ENCODE results near the gene CAMK2B. TPM values are rescaled to one million over a fixed set of nuclear protein-coding genes. Genes with fewer than 3 reads are reported as not detected.

Gene CAMK2B
- total RNA-seq, 4 donors from 2014 or later, result 0.44 to 5.1 (median 0.81) TPM

DNA sequence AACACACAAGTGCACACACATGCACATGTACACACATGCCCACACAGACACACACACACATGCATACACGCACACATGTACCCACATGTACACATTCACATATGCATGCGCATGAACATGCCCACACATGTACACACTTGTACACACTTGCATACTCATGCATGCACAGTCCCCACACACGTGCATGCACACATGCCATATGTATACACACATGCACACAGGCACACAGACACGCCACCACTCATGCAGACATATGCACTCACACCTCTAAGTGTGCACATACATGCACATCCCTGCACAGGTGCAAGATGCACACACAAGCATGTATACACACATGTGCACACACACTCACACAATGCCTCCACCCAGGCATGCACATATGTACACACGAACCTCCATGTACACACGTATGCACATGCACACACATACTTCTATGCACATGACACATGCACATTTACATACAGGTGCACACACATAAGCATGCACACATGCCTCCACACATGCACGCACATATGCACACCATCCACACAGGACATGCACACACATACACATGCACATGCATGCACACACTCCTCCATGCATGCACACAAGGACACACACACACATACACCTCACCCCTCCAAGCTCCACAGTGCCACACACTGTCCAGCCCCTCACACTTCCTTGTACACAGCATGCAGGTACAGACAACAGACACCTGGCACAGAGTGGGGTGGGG lies 78.8 kb downstream of the CAMK2B start:
- TF ChIP-seq, protein P1, sequence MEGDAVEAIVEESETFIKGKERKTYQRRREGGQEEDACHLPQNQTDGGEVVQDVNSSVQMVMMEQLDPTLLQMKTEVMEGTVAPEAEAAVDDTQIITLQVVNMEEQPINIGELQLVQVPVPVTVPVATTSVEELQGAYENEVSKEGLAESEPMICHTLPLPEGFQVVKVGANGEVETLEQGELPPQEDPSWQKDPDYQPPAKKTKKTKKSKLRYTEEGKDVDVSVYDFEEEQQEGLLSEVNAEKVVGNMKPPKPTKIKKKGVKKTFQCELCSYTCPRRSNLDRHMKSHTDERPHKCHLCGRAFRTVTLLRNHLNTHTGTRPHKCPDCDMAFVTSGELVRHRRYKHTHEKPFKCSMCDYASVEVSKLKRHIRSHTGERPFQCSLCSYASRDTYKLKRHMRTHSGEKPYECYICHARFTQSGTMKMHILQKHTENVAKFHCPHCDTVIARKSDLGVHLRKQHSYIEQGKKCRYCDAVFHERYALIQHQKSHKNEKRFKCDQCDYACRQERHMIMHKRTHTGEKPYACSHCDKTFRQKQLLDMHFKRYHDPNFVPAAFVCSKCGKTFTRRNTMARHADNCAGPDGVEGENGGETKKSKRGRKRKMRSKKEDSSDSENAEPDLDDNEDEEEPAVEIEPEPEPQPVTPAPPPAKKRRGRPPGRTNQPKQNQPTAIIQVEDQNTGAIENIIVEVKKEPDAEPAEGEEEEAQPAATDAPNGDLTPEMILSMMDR (IDR thresholded peaks at IDR 0.05; ENCODE audit: low read depth), result no peak

DNA sequence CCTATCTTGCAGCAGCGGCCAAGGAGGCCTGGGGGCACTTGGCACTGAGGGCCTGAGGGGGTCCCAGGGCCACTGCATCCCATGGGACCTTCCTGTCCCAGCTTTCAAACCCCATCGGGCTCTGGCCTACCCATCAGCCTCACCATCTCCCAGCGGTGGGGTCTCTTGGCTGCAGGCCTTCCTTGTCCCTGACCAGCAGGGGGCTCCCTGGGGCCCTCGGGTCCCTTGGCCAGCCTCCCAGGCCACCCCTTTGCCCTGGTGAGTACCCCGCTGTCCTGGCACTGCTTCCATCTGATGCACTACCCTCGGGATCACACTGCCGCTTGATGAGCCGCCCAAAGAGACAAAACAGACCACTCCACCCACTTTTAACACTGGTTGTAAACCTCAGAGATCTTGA lies 81.1 kb downstream of the CAMK2B start:
- TF ChIP-seq, protein P1 (IDR thresholded peaks at IDR 0.05; ENCODE audit: low read depth), result no peak

DNA sequence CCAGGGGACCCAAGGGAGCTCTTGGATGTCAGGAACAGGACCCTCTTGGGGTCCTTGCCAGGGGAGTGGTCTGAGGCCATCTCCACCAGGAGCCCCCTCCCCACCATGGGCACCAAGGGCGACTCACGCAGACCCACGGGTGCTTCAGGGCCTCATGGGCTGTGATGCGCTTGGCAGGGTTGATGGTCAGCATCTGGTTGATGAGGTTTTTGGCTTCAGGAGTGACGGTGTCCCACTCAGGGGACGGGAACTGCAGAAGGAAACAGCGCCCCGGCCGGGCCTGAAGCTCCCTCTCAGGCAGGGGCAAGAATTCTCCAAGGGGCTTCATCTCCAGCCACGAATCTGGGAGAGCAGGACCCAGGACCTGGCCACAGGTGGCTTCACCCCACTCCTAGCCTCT lies 83.3 kb downstream of the CAMK2B start:
- TF ChIP-seq, protein P1 (IDR thresholded peaks at IDR 0.05; ENCODE audit: low read depth), result no peak

DNA sequence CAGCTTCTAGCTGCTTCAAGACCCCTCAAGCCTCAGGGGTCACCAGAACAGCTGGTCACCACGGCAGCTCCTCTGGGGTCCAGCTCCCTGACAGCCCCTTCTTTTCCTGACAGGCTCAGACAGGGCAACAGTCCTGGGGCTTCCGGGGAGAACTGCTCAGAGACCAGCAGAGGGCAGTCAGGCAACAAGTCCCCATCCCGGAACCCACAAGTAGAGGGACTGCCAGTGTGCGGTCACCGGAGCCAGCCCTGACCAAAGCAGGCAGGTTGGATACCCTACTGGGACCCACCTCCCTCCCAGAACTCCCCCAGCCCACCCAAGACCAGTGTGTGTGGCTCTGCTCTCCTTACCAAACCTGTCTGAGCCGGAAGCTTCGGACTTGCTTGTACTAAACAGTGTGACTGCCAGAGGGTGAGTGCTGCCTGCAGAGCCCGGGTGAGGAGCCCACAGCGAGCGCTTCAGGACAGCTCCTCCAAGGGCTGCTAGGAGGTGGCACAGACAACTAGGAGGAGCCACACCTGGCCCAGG lies 84.3 kb downstream of the CAMK2B start:
- TF ChIP-seq, protein P1 (IDR thresholded peaks at IDR 0.05; ENCODE audit: low read depth), result no peak

DNA sequence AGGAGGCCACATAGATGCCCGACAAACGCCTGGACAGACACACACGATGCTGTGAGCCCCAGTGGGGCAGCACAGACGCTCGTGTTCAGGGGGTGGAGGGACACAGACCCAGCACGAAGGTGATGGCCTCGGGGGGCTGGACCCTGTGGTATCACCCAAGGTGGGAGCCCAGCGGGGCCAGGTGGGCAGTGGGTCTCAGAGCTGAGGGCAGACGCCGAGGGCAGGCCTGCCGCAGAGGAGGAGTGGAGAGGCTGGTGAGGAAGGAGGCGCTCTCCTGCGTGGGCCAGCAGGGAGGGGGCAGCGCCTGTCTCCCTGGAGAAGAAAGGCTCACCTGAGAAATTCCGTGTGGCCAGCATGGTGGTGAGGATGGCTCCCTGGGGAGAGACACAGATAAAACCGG lies 85.0 kb downstream of the CAMK2B start:
- TF ChIP-seq, protein P1 (IDR thresholded peaks at IDR 0.05; ENCODE audit: low read depth), result no peak

DNA sequence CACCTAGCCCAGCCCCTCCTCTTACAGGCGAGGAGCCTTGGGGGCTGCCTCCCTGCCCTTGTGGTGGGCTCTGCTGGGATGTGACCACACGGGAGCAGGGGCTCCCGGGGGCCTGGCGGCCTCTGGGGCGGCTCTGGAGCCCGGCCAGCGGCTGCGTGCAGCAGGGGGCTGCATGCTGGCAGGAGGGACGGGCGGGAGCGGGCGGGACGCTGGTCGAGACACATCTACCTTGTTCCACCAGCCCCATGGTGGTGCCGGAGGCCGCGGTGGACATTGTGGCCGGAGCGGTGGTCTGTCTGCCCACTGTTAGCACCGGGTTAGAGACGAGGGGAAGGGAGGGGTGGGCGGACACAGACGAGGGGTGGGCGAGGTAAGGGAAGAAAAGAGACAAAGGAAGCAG lies 86.0 kb downstream of the CAMK2B start:
- TF ChIP-seq, protein P1 (IDR thresholded peaks at IDR 0.05; ENCODE audit: low read depth), result no peak

DNA sequence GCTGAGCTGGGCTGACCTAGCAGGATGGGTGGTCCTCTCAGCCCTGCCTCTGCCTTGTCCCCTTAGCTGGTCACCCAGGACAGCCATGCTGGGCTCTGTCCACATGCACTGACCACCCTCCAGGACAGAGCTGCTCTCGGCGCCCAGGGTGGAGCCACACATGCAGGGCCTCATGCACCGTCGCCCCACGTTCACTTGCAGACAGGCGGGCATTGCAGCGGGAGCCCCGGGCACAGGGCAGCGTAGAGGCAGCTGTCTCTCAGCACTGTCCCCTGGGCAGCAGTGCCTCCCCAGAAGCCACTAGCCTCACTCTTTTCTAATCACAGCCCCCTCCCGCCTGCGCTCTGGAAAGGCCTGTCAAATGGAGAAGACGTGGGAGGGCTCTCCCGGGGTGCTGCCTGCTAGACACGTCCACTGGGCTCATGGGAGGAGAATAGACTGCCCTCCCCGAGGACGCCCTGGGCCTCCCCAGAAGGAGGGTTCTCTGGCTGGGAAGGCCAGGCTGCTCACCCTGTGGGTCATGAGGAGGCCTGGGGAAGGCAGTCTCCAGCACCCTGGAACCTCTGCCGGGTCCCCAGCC lies 87.2 kb downstream of the CAMK2B start:
- TF ChIP-seq, protein P1 (IDR thresholded peaks at IDR 0.05; ENCODE audit: low read depth), result no peak

Data from subcutaneous adipose tissue (tissue), 4 donors.